ENCODE results near the gene CEMIP2. TPM values are rescaled to one million over a fixed set of nuclear protein-coding genes. Genes with fewer than 3 reads are reported as not detected.

Gene CEMIP2
- total RNA-seq, 1 experiment from 2014 or later: 16.0 TPM

DNA sequence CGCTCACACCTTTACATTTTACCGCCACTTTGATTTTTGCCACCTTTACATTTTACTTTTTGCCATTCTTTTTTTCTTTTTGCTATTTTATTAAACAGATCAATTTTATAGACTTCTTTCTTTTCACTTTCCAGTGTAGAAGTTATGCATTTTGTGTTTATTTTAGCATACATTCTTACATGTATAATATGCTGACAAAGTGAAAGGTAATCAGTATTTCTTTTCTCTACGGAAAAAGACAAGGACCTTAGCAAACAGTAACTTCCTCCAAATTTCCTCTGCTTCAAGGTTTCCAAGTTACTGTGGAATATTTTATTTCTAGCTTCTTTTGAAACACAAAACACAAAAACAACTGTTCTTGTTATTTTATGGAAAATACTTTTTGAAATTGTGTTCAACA is 97.0 kb downstream of the CEMIP2 start:
- H3K9me3 ChIP-seq (ENCODE audit: low read length): no peaks in the 10 kb centered on the region
- H3K4me3 ChIP-seq (ENCODE audit: low read length): no peak overlapping the region
- DNase-seq: no peak
- BruUV-seq (replicated peaks): no TSS peak
- no peaks in the 10 kb centered on the region for H4K20me1 ChIP-seq (ENCODE audit: low read length)
- CTCF ChIA-PET: no interaction called here
- TF ChIP-seq, protein P1, sequence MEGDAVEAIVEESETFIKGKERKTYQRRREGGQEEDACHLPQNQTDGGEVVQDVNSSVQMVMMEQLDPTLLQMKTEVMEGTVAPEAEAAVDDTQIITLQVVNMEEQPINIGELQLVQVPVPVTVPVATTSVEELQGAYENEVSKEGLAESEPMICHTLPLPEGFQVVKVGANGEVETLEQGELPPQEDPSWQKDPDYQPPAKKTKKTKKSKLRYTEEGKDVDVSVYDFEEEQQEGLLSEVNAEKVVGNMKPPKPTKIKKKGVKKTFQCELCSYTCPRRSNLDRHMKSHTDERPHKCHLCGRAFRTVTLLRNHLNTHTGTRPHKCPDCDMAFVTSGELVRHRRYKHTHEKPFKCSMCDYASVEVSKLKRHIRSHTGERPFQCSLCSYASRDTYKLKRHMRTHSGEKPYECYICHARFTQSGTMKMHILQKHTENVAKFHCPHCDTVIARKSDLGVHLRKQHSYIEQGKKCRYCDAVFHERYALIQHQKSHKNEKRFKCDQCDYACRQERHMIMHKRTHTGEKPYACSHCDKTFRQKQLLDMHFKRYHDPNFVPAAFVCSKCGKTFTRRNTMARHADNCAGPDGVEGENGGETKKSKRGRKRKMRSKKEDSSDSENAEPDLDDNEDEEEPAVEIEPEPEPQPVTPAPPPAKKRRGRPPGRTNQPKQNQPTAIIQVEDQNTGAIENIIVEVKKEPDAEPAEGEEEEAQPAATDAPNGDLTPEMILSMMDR (conservative IDR thresholded peaks at IDR 0.05; ENCODE audit: low read depth, low read length): no peak
- TF ChIP-seq EZH2 (IDR thresholded peaks at IDR 0.05; ENCODE audit: low read length, unreplicated experiment): no peak
- no peak for TF ChIP-seq EZH2phosphoT487 (IDR thresholded peaks at IDR 0.05; ENCODE audit: borderline replicate concordance, low read length)
- POLR2A ChIA-PET (ENCODE audit: unreplicated experiment): no interaction called here
- no peaks in the 10 kb centered on the region for H3K79me2 ChIP-seq (ENCODE audit: low read length)
- no peaks in the 10 kb centered on the region for H3F3A ChIP-seq (ENCODE audit: low read length, unreplicated experiment)
- no peaks in the 10 kb centered on the region for H3K27me3 ChIP-seq (ENCODE audit: low read length)
- no peaks in the 10 kb centered on the region for H3K4me1 ChIP-seq (ENCODE audit: insufficient read depth, low read length)
- intact Hi-C loops (cut with micrococcal nuclease): no loop called here
- H3K9ac ChIP-seq (ENCODE audit: low read length): no peak overlapping the region
- no peaks in the 10 kb centered on the region for H3K36me3 ChIP-seq (ENCODE audit: low read depth, low read length)
- no peak overlapping the region for H2AFZ ChIP-seq (ENCODE audit: low read length)
- H3K27ac ChIP-seq (ENCODE audit: low read length): no peak overlapping the region
- ATAC-seq: no peak
- no peak overlapping the region for H3K4me2 ChIP-seq (ENCODE audit: low read length)
- H3K9me2 ChIP-seq (replicated peaks; ENCODE audit: low read length): no peaks in the 10 kb centered on the region

DNA sequence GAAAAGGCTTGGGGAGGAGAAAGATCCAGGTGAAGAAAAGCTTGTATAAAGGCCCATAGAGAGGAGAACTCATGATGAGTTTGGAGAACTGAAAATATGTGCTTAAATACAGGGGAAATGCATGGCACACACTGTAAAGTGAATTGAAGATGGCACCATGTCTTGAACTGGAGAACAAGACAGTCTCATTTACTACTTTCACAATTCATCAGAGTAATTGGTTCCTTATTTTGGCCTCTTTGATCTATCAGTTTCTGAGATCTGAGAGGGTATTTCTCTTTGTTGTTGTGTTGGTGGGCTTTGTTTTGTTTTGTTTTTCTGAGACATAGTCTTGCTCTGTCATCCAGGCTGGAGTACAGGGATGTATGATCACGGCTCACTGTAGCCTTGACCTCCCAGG is 98.2 kb downstream of the CEMIP2 start:
- H3F3A ChIP-seq (ENCODE audit: low read length, unreplicated experiment): no peaks in the 10 kb centered on the region
- H3K27ac ChIP-seq (ENCODE audit: low read length): no peak overlapping the region
- H3K9me3 ChIP-seq (ENCODE audit: low read length): no peaks in the 10 kb centered on the region
- ATAC-seq (no peak), DNase-seq (no peak)
- CTCF ChIA-PET: no interaction called here
- H3K79me2 ChIP-seq (ENCODE audit: low read length): no peaks in the 10 kb centered on the region
- no peaks in the 10 kb centered on the region for H4K20me1 ChIP-seq (ENCODE audit: low read length)
- H3K4me1 ChIP-seq (ENCODE audit: insufficient read depth, low read length): no peaks in the 10 kb centered on the region
- TF ChIP-seq EZH2 (IDR thresholded peaks at IDR 0.05; ENCODE audit: low read length, unreplicated experiment) (no peak), EZH2phosphoT487 (IDR thresholded peaks at IDR 0.05; ENCODE audit: borderline replicate concordance, low read length) (no peak)
- TF ChIP-seq, protein P1 (conservative IDR thresholded peaks at IDR 0.05; ENCODE audit: low read depth, low read length): no peak
- H3K4me3 ChIP-seq (ENCODE audit: low read length): no peak overlapping the region
- intact Hi-C loops (cut with micrococcal nuclease): no loop called here
- H3K27me3 ChIP-seq (ENCODE audit: low read length): no peaks in the 10 kb centered on the region
- no peak overlapping the region for H2AFZ ChIP-seq (ENCODE audit: low read length)
- BruUV-seq (replicated peaks): no TSS peak
- no peaks in the 10 kb centered on the region for H3K9me2 ChIP-seq (replicated peaks; ENCODE audit: low read length)
- POLR2A ChIA-PET (ENCODE audit: unreplicated experiment): no interaction called here
- no peak overlapping the region for H3K4me2 ChIP-seq (ENCODE audit: low read length)
- no peak overlapping the region for H3K9ac ChIP-seq (ENCODE audit: low read length)
- H3K36me3 ChIP-seq (ENCODE audit: low read depth, low read length): no peaks in the 10 kb centered on the region

DNA sequence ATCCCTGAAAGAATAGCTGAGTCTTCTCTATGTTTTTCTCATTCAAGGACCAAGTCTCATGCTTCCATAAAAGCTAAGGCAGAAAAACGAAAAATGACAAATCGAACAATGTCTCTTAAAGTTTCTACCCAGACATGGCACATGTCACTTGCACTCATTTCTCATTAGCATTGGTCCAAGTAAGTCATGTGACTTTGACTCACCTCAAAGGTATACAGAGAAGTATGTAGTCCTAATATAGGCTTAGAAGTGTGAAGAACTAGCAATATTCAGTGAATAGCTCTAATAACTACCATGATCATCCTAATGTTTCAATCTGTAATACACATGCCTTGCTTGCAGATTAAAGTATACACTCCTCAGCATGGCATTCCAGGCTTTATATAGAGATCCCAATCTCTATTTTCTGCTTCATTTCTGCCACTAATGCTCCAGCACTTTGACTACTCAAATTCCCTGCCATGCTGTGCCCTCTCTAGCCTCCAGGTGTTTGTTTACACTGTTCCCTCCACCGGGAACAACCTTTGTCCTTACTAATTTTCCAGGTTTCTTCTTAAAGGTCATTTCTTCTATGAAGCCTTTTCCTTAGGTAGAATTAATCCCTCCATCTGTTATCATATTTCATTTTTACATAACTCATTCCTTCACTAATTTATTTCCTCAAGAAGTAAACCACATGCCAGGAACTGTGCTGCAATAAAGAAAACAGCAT is 98.9 kb downstream of the CEMIP2 start:
- no peaks in the 10 kb centered on the region for H4K20me1 ChIP-seq (ENCODE audit: low read length)
- no peaks in the 10 kb centered on the region for H3F3A ChIP-seq (ENCODE audit: low read length, unreplicated experiment)
- no peak overlapping the region for H2AFZ ChIP-seq (ENCODE audit: low read length)
- no peaks in the 10 kb centered on the region for H3K36me3 ChIP-seq (ENCODE audit: low read depth, low read length)
- POLR2A ChIA-PET (ENCODE audit: unreplicated experiment): interaction anchor here (0.6 to 0.7 kb wide), 3 partner anchors 12 to 116 kb away, joined by 3 to 15 read pairs (median 8); no protein-coding TSS in a partner anchor
- no TSS peak for BruUV-seq (replicated peaks)
- H3K4me3 ChIP-seq (ENCODE audit: low read length): no peak overlapping the region
- no peaks in the 10 kb centered on the region for H3K27me3 ChIP-seq (ENCODE audit: low read length)
- H3K9me2 ChIP-seq (replicated peaks; ENCODE audit: low read length): no peaks in the 10 kb centered on the region
- ATAC-seq (no peak), DNase-seq (no peak)
- H3K9ac ChIP-seq (ENCODE audit: low read length): no peak overlapping the region
- no peaks in the 10 kb centered on the region for H3K79me2 ChIP-seq (ENCODE audit: low read length)
- intact Hi-C loops (cut with micrococcal nuclease): no loop called here
- no peaks in the 10 kb centered on the region for H3K4me1 ChIP-seq (ENCODE audit: insufficient read depth, low read length)
- H3K9me3 ChIP-seq (ENCODE audit: low read length): no peaks in the 10 kb centered on the region
- CTCF ChIA-PET: no interaction called here
- no peak overlapping the region for H3K27ac ChIP-seq (ENCODE audit: low read length)
- TF ChIP-seq, protein P1 (conservative IDR thresholded peaks at IDR 0.05; ENCODE audit: low read depth, low read length): no peak
- TF ChIP-seq EZH2phosphoT487 (IDR thresholded peaks at IDR 0.05; ENCODE audit: borderline replicate concordance, low read length) (no peak), EZH2 (IDR thresholded peaks at IDR 0.05; ENCODE audit: low read length, unreplicated experiment) (no peak)
- no peak overlapping the region for H3K4me2 ChIP-seq (ENCODE audit: low read length)
